ENCODE results near the gene MRPL37.

Gene MRPL37

DNA sequence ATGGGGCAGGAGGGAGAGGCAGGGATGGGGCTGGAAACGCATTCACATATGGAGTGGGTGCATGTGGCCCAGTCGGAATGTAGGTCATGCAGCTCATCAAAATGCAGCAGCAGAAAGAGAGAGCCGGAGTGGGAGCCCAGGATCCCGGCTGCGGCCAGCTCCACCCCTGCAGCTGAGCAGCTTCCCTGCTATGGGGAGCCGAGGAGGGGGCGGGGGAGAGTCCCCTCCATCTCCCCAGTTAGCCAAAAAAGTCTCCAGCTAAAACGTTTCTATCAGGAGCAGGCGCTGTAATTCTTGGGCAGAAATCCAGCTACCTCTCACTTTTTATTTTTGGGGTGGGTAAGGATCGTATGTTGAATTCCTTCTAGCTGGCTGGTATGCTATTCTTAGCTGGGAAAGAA lies 39.7 kb downstream of the MRPL37 start:
- TF ChIP-seq, protein P1, sequence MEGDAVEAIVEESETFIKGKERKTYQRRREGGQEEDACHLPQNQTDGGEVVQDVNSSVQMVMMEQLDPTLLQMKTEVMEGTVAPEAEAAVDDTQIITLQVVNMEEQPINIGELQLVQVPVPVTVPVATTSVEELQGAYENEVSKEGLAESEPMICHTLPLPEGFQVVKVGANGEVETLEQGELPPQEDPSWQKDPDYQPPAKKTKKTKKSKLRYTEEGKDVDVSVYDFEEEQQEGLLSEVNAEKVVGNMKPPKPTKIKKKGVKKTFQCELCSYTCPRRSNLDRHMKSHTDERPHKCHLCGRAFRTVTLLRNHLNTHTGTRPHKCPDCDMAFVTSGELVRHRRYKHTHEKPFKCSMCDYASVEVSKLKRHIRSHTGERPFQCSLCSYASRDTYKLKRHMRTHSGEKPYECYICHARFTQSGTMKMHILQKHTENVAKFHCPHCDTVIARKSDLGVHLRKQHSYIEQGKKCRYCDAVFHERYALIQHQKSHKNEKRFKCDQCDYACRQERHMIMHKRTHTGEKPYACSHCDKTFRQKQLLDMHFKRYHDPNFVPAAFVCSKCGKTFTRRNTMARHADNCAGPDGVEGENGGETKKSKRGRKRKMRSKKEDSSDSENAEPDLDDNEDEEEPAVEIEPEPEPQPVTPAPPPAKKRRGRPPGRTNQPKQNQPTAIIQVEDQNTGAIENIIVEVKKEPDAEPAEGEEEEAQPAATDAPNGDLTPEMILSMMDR (IDR thresholded peaks at IDR 0.05; ENCODE audit: insufficient read depth, low read length, poor library complexity, severe bottlenecking), result no peak
- no peak for TF ChIP-seq EZH2phosphoT487 (conservative IDR thresholded peaks at IDR 0.05; ENCODE audit: low read length)
- no peaks in the 10 kb centered on the region for H4K20me1 ChIP-seq (ENCODE audit: low read depth, low read length)

DNA sequence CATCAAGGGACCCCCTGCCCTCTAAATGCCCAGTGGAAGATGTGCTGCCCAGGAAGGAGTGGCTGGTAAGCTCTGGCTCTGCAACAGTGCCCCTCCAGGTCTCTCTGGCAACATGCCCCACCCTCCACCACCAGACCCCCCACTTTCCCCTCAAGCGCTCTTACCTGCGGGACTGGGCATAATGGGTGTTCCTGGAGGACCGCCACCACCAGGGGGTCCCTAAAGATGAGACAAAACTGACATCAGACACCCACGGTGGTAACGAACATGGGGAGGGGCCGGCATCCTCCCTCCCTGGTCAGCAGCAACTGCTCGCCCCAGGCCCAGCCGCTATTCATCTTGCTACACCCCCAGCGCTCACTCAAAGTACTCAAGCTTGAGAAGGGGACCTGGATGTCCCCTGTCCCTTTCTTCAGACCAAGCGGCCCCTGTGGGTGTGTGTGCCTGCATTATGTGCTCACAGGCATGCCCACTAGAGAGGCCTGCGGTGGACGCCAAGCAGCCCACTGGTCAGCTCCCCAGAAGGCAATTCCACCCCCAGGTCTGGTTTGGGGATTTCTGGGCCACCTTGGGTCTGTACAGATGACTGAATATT lies 40.9 kb downstream of the MRPL37 start:
- no peak for TF ChIP-seq EZH2phosphoT487 (conservative IDR thresholded peaks at IDR 0.05; ENCODE audit: low read length)
- TF ChIP-seq, protein P1 (IDR thresholded peaks at IDR 0.05; ENCODE audit: insufficient read depth, low read length, poor library complexity, severe bottlenecking), result no peak
- Histone ChIP-seq H3K27me3 (ENCODE audit: low read length) (no peaks in the 10 kb centered on the region), H3K36me3 (ENCODE audit: low read length) (no peaks in the 10 kb centered on the region), H3F3A (ENCODE audit: insufficient read depth) (no peaks in the 10 kb centered on the region), H3K9ac (ENCODE audit: low read length) (no peak overlapping the region), H3K9me3 (ENCODE audit: insufficient read depth, low read length) (no peaks in the 10 kb centered on the region), H3K4me3 (ENCODE audit: insufficient read depth, low read length, poor library complexity, severe bottlenecking) (no peak overlapping the region), H3K9me2 (replicated peaks; ENCODE audit: insufficient read depth, low read length) (no peaks in the 10 kb centered on the region), H2AFZ (ENCODE audit: low read depth, low read length, severe bottlenecking) (no peak overlapping the region), H3K79me2 (ENCODE audit: insufficient read depth, low read length) (no peaks in the 10 kb centered on the region), H3K27ac (ENCODE audit: low read depth, low read length) (no peak overlapping the region), H3K4me2 (ENCODE audit: low read depth, low read length, poor library complexity, severe bottlenecking) (no peak overlapping the region), H4K20me1 (ENCODE audit: low read depth, low read length) (no peaks in the 10 kb centered on the region)

More for the DNA sequence above, 39.7 kb downstream of the MRPL37 start:
- Histone ChIP-seq H2AFZ (ENCODE audit: low read depth, low read length, severe bottlenecking) (no peak overlapping the region), H3F3A (ENCODE audit: insufficient read depth) (no peaks in the 10 kb centered on the region), H3K9ac (ENCODE audit: low read length) (no peak overlapping the region), H3K36me3 (ENCODE audit: low read length) (no peaks in the 10 kb centered on the region), H3K79me2 (ENCODE audit: insufficient read depth, low read length) (no peaks in the 10 kb centered on the region), H3K4me3 (ENCODE audit: insufficient read depth, low read length, poor library complexity, severe bottlenecking) (no peak overlapping the region), H3K27ac (ENCODE audit: low read depth, low read length) (no peak overlapping the region), H3K4me2 (ENCODE audit: low read depth, low read length, poor library complexity, severe bottlenecking) (no peak overlapping the region), H3K27me3 (ENCODE audit: low read length) (no peaks in the 10 kb centered on the region), H3K9me3 (ENCODE audit: insufficient read depth, low read length) (no peaks in the 10 kb centered on the region), H3K9me2 (replicated peaks; ENCODE audit: insufficient read depth, low read length) (no peaks in the 10 kb centered on the region)

DNA sequence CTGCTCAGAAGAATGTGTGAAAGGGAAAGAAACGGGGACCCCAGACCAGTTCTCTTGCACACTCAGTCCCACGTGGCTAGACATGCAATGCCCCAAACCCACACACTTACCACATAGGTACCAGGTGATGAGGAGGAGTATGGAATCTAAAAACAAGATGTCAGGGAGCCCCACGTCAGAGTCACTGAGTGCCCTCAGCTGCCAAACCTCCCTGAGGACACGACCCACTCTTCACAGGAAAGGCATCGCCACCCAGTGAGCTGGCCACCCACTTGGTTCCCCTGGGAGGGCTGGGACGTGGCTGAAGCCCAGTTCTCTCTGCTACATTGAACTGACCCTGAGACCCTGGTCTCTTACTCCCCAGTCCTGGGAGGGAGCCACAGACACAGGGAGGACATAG lies 41.4 kb downstream of the MRPL37 start:
- no peak overlapping the region for H3K4me3 ChIP-seq (ENCODE audit: insufficient read depth, low read length, poor library complexity, severe bottlenecking)
- no peaks in the 10 kb centered on the region for H3K9me2 ChIP-seq (replicated peaks; ENCODE audit: insufficient read depth, low read length)
- H2AFZ ChIP-seq (ENCODE audit: low read depth, low read length, severe bottlenecking), result no peak overlapping the region
- H3K9me3 ChIP-seq (ENCODE audit: insufficient read depth, low read length), result no peaks in the 10 kb centered on the region
- no peaks in the 10 kb centered on the region for H3K27me3 ChIP-seq (ENCODE audit: low read length)
- no peaks in the 10 kb centered on the region for H3F3A ChIP-seq (ENCODE audit: insufficient read depth)
- H3K4me2 ChIP-seq (ENCODE audit: low read depth, low read length, poor library complexity, severe bottlenecking), result no peak overlapping the region
- no peak overlapping the region for H3K9ac ChIP-seq (ENCODE audit: low read length)
- no peak overlapping the region for H3K27ac ChIP-seq (ENCODE audit: low read depth, low read length)
- H3K79me2 ChIP-seq (ENCODE audit: insufficient read depth, low read length), result no peaks in the 10 kb centered on the region
- TF ChIP-seq EZH2phosphoT487 (conservative IDR thresholded peaks at IDR 0.05; ENCODE audit: low read length), result no peak
- TF ChIP-seq, protein P1 (IDR thresholded peaks at IDR 0.05; ENCODE audit: insufficient read depth, low read length, poor library complexity, severe bottlenecking), result no peak
- no peaks in the 10 kb centered on the region for H3K36me3 ChIP-seq (ENCODE audit: low read length)
- H4K20me1 ChIP-seq (ENCODE audit: low read depth, low read length), result no peaks in the 10 kb centered on the region
